NCI-H2171 (cell line): ENCODE data around the gene SLC25A23.

Experiments
- DNase-seq: peaks from one replicate; lab custom pipeline; 2025; lab: John Stamatoyannopoulos, UW

The SLC25A23 gene

DNA sequence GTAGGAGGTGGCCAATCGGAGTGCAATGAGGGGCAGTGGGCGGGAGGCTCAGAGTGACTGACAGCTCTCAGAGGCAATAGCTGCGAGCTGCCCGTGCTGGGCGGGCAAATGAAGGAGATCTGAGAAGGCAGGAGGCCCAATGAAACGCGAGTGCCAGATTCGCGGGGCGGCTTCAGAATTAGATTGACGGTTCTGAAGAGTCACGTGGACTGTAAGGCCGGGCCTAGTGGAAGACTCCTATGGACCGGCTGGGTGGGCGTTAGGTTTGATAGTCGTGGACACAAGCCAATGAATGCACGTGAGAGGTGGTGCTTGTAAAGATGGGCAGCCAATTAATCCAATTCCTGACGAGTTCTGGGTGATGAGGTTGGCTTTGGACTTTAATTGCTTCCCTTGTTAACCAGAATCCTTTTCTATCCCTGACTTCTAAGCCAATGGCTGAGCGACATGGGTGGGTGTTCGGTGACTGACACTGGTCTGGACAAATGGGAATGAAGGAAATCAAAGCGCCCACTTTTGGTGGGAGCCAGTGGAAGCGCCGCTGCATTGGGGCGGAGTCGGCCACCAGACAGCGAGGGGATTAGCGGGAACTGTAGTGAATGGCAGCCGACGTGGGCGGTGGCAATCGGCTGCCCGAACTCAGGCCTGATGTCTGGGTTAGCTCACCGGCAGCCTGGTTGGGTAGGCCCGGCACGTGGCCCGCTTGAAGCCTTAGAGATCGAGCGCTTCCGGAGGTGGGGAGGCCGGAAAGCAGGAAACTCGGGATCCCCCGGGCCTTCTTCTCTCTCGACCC lies 34.5 kb downstream of the SLC25A23 start:
- peak; percentile 99 for DNase-seq

DNA sequence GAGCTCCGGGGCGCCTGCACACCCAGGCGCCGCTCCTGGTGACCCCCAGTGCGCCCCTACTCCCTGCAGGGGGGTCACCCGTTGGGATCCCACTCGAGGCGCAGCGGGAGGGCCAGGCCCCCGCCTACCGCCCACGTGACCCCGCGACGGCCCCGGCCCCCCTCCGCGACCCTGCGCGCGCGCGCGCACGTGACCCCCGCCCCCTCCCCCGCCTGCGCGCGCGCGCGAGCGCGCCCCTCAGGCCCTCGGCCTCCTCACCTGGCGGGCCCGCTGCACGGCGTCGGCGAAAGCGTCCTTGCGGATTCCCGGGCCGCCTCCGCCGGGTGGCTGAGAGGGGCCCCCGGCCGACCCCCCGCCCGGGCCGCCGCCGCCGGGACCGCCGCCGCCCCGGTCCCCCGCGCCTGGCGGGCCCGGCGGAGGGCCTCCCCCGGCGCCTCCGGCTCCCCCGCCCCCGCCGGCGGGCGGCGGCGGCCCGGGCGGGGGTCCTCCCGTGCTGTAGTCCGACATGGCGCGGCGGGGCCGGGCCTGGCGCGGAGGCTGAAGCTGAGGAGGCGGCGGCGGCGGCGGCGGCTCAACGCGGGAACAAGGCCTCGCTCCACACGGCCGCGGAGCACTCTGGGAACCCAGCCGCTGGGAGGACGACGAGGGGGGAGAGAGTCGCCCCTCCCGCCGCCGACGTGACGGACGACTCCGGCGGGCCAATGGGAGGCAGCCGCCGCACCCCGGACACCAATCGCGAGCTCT lies 35.2 kb downstream of the SLC25A23 start, which contains the start of gene KHSRP:
Gene KHSRP, minus strand, starts transcription at position 617 of the 744 bp plus-strand sequence. Its CDS starts 110 bp downstream, at position 507.
- DNase-seq = peak; percentile 27

DNA sequence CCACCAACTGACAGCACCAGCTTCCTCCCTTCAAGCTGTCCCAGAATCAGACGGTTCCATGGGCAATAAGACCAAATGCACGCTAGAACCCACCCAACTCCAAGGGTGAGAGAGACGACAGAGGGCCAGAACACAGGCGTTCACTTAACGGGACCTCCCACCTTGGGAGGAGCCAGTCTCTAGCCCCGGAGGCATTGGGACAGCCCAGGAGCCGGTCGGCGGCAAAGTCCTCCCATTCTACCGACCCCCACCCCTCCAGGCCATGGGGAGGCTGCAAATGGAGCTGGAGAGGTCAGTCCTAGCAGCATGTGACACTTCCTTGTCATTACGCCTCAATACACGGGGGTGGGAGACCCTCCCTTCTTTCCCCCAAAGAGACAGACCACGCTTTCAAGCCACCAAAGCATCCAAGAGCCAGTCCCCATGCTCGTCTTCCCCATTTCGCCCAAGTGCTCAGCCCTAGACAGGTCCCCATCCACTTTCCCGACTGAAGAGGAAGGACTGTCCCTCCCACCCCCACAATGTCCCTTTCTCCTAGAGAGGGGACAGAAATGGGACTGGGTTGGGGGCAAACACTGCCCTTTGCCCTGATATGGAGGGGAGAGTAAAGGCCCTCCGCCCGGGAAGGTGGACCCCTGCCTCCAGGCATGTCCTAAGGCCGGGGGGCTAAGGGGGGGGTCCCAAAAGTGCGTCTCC lies 35.9 kb downstream of the SLC25A23 start:
- no peak for DNase-seq

DNA sequence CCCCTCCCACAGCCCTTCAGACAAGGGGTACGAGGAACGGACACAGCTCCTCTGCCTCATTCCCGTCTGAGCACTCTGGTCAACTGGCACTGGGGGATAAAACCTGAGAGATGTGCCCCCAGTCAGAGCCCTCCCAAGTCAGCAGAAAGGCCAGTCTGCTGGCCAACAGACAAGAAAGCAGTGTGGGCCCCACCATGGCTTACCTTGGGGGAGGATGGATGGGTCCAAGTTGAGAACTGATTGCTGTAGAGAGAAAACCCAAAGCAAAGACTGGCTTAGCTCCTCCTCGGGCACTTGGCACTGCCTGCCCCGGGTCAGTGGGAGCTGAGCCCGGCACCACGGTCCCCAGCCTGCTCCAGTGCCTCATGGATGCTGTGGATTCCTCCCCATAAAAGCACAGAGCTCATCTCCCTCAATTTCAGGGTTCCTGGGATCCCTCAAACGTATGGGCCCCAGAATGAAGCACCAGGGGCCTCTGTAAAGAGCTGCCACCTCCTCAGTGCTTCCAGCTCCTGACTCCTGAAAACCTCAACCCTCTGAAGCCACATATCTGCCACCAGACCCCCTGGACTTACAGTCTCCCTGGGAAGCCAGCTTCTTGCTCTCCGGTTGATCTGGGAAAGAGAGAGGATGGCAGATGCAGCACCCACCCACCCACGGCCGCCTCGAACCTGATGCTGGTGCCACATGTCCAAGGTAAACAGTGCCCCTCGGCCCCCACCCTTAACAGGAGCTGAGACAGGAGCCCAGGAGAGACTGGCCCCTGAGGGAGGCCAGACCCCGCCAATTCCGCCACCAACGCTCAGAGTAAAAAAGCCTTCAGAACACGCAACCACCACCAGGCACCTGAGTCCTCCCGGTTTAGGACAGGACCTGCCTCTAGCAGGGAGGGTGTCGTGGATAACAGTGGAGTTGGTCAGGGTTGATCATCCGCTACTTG lies 38.2 kb downstream of the SLC25A23 start:
- no peak for DNase-seq

DNA sequence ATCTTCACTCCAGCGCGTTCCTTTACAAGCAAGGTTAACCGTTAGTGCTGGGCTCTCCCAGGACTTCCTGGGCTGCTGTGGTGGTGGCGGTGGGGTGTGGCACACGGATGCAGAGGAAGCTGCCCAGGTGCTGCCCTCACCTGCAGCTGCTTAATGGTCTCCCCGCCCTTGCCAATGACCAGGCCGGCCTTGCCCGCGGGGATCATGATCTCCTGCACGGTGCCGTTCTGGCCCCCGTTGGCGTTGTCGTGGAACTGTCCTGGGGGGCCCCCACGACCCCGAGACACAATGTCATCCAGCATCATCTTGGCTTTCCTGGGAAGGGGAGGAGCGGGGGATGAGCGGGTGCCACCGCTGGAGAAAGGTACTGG lies 41.0 kb downstream of the SLC25A23 start:
- DNase-seq = no peak

DNA sequence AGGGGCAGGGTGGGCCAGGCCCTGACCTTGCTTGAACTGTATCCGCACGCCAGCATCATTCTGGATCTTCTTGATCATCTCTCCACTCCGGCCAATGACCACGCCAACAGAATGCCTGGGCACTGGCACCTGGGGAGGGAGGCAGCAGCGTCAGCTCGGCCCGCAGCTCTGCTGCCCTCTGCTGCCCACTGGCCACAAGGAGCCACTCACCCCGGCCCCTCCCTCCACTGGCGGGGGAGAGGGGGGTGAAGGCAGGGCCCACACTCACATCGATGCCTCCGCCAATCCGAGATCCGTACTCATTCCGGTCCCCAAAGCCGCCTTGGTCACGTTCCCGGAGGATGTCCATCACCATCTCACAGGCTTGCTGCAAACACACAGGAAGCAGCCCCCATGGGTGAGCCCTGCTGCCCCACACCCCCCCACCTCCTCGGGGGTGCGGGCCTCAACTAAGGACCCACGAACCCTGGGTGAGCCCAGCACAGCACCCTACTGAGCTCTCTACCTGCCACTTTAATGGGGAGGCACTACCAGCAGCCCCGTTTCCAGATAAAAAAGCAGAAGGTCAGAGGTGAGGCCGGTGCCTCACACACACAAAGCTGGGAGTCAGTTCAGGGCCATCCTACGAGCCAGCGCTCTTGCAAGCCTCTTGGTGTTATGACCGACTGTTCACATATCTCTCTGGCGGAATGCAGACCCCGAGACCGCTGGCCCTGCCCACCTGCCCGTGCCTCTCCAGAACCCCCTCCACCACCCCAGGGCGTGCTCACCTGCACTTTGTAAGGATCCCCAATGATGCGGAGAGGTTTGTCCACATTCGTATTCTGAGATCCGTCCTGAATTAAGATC lies 41.7 kb downstream of the SLC25A23 start:
- no peak for DNase-seq

DNA sequence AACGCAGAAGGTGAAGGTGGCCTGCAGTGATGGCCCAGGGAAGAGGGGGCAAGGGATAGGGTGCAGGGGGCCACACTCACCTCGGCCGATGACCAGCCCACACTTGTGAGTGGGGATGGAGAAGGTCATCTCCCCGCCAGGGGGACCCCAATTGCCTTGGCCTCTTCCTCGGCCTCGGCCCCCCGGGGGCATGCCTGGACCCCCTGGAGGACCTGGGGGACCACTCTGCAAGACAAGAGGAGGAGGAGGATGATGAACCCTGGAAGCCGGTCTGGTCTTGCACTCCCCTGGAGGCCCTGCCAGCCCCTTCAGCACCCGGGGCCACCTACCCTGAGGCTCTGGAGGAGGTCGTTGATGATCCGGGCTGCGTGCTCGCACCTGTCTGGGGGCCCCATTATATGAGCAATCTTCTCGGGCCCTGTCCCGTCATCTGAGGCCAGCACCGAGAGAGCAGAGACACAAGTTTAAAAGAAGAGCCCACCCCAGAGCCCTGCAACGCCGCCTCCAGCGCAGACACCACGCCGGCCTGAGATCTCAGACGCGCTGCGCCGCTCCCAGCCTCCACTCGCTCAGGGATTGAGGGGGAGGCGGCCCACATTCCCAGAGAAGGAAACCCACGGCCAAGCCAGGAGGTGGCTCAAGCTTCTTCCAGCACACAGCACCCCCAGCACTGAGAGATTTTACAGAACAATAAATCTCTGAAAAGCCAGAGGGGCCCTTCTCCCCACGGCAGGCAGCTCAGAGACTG lies 42.8 kb downstream of the SLC25A23 start:
- DNase-seq = no peak

DNA sequence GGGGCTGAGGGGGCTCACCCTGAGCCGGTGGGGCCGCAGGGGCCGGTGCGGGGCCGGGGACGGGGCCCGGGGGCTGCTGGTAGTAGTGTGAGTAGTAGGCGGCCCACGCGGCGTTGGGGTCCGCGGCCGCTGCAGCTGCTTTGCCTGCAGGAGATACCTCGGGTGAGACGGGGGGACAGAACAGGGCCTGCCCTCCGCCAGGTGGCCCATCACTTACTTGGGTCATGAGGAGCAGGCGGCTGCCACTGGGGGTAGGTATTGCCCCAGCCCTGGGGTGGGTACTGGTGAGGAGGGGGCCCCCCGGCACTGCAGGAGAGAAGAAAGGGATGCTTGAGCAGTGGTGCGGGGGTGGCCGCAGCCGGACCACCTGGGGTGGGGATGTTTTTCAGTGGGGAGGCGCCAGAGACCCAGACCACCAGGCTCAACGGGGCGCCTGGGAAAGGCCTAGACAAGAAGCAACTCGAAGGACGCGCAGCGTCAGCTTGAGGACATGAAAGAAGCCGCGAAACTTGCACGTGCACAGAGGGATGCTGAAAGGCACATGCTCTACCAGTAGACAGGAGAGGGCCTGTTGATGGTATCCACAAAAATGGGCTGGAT lies 43.9 kb downstream of the SLC25A23 start:
- DNase-seq = no peak

DNA sequence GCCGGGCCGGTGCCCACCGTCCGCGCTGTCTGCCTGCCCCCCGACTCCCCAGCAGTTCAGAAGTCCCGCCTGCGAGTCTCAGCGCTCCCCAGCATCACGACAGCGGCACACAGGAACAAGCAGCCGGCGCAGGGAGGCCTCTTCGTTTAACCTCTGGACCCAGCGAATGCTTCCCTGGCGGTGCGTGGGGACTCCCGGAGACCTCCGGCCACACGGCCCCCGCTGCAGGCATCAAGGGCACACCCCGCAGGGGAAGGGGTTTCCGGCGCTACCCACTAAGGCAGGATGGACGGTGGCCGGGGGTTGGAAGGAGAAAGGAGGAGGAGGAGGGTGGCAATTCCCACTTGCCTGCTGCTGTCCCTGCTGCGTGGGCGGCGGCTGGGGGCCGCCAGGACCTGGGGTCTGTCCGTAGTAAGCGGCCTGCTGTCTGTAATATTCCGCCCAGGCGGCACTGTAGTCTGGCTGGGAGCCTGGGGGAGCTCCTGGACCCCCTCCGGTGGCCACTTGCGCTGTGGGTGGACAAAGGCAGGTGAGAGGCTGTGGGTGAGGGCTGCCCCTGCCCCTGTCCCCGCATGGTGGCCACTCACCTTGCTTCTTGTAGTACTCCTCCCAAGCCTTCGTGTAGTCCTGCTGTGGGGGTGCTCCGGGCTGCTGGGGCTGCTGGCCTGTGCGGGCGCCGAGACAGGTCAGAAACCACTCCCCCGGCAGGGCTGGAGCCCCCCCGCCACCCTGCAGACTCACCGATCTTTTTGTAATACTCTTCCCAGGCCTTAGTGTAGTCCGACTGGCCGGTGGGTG lies 44.6 kb downstream of the SLC25A23 start:
- no peak for DNase-seq

DNA sequence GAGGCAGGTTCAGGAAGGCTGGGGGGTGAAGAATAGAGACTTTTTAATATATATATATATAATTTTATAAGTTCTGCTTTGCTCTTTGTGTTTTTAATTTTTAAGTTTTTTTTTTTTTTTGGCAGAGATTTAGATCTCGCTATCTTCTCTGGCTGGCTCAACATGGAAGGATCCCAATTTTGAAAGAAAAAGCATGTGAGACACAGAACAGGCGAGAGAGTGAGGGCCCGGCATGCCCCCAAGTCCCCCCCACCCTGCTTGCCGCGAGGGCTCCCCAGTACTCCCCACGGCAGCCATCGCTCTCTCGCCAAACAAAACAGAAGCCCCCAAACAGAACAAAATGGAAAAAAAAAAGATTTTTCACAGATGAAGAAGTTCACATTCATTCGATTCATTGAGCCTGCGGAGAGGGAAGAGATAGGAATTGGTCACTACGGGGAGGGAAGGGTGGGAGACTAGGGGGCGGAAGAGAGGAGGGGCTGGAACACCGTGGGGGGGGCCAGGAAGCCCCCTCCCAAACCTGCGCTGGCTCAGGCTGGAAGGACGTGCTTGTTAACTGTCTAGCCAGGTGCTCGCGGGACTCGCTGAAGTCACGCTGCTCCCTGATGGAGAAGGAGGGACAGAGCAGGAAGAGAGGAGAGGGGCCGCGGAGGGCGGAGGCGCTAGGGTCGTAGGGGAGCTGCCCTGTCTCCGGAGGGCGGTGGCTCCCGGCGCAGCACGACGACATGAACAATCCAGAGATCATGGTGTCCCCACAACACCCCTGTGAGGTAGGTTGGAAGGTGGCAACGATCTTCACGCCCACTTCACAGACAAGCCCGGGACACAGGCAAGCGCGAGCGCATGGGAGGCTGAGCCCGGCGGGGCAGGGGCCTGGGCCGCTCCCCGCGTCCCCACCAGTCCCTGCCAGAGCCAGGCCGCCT lies 45.6 kb downstream of the SLC25A23 start:
- no peak for DNase-seq

DNA sequence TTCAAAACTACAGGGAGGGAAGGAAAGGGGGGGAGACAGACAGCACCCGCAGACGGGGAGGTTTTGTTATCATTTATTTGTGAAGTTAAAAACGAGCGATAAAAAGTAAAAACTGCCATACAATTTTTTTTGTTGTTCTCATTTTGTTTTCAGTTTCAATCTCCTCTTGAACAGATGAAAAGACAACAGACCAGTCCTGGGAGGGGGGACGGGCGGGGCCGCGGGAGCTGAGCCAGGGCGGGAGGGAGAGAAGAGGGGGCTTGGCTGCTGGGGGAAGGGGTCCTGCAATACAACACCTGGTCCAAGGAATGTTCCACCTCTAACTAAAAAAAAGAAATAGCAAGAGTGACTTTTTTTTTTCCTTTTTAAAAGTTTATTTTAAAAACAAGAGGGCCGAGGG lies 46.3 kb downstream of the SLC25A23 start:
- no peak for DNase-seq

DNA sequence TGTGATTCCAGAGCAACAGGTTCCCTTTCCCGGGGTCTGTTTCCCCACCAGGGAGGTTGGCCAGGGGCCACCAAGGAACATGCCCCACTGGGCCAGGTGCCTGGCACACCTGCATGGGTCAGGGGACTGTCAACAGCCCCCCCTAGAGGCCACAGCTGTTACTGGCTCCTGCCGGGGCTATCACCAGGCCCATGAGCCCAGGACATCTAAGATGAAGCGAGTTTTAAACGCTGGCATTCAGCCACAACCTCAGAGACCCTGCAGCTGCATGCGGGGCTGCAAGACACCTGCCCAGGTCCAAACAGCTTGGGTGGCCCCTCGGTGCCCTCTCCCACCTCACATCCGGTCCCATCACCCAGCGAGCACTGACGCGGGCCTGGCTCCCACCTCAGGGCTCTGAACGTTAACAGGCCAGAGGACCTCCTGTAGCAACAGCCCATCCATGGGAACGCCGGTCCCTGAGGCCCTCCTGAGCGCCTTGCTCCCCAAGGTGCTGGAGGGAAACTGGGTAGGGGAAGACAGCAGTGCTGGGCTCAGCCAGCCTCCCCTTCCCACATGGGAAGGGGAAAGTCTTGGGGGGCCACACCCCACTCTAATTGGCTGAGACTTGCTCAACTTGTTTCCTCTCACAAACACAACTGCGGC lies 47.0 kb downstream of the SLC25A23 start:
- DNase-seq = peak; percentile 13

DNA sequence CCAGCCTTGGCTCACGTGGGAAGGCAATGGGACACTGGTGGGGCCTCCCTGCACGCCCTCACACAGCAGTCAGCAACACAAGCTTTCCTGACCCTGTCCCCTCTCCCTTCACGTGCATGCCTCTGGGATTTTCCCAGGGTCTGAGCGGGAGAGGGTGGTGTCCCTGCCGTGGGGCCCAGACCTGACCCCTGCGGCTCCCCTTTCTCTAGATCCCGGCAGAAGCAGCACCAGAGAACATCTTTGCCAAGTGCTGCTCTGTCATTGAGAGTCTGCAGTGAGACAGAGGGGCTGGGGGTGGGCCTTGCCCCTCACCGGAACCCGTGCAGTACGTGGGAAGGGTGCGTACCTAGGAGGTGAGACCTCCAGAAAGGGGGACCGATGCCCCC lies 47.5 kb downstream of the SLC25A23 start:
- DNase-seq = no peak

DNA sequence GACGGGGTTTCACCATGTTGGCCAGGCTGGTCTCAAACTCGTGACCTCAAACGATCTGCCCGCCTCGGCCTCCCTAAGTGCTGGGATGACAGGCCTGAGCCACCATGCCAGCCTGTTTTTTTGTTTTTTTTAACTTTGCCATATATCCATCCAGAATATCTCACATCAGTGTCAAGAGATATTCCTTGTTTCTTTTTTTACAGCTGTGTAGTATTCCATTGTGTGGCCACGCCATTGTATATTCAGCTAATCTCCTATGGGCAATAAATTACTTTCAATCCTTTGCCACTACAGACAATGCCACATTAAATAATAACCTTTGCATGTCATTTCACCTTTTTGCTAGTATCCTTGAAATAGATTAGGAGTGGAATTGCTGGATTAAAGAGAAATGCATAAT lies 50.2 kb downstream of the SLC25A23 start:
- DNase-seq = no peak

DNA sequence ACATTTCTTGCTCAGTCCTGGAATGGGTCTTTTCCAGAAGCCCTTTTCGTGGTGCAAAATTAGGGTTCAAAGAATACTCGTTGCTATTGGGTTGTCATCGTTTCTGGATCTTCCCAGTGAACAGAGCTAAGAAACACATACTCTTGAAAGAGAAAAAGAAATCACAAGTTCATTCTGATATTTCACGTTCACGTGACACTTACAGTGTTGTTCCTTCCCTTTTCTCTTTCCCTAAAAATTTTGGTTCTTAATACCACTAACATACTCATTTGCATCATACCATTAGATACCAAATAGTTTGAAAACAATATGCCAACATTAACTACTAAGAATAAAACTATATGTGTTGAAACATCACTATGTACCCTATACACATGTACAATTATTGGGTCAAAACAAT lies 53.2 kb downstream of the SLC25A23 start:
- no peak for DNase-seq

DNA sequence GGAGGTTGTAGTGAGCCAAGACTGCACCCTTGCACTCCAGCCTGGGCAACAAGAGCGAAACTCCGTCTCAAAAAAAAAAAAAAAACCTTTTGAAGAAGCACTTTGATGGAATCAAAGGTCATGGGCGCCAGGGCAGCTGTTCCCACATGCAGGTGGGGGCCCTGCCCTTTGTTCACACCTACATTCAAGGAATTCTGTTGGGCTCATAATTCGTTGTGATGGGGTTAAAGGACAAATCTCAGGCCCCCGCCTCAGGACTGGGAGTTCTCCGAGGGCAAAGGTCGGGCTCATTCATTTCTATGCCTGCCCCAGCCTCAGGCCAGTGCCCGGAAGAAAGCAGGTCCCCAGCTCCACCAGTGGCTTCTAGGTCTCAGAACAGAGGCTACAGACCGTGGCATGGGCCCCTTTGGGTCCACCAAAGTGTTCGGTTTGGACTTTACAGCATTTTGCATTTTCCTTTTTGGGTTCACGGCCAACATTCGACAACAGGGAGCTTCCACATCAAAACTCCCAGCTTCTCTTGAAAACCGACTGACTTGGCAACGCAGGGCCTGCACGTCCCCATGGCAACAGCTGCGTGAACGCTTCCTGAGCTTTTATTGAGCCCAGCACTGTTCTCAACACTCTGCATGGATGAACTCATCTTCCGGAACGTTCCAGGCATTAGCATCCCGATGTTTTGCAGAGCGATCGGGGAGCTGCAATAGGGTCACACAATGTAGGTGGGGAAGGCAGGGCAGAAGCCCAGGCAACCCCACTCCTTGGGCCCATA lies 56.6 kb downstream of the SLC25A23 start:
- no peak for DNase-seq
